H1 (cell line): ENCODE results near the gene DAPK2. TPM values are rescaled to one million over a fixed set of nuclear protein-coding genes. Genes with fewer than 3 reads are reported as not detected.

ENCODE experiments used
- CTCF ChIA-PET: fragments of 300-600 bp; sonication (Branson Sonifier 250); formaldehyde crosslinking; loops from one replicate; lab custom pipeline; 2021; ENCODE audit not compliant: partially characterized antibody; lab: Charles Lee
- POLR2A ChIA-PET: fragments of 300-600 bp; sonication (Branson Sonifier 250); formaldehyde crosslinking; loops from one replicate; lab custom pipeline; 2021; ENCODE audit warnings: inconsistent platforms; ENCODE audit not compliant: partially characterized antibody; lab: Charles Lee
- DNase-seq, 2 experiments: peaks; one replicate each; pipeline versions ENCODE4 v3.0.0 to v3.0.0-alpha.2; 2010 to 2022; ENCODE audit warnings: low spot score in 2 of 2, low read depth in 1 of 2, mixed read lengths in 1 of 2
- FAIRE-seq: peaks from 2 replicates; lab custom pipeline; 2011; peaks lifted over from hg19 to GRCh38; lab: Jason Lieb, UNC
- H2AFZ ChIP-seq: 2 replicates; pipeline ENCODE4 v1.8.1; 2012; ENCODE audit warnings: low read length, inconsistent platforms
- H2AK5ac ChIP-seq: 2 replicates; pipeline ENCODE4 v1.6.1; 2013; ENCODE audit warnings: low read depth, low read length
- H2BK120ac ChIP-seq: replicated peaks from 2 replicates; pipeline ENCODE3; 2013; ENCODE audit warnings: low read depth, low read length, inconsistent platforms
- H2BK12ac ChIP-seq: 2 replicates; pipeline ENCODE4 v1.6.1; 2013; ENCODE audit warnings: low read depth, low read length
- H2BK15ac ChIP-seq: 2 replicates; pipeline ENCODE4 v1.6.1; 2013; ENCODE audit warnings: low read length
- H2BK20ac ChIP-seq: 2 replicates; pipeline ENCODE4 v1.6.1; 2013; ENCODE audit warnings: low read length
- H2BK5ac ChIP-seq: 2 replicates; pipeline ENCODE4 v1.6.1; 2013; ENCODE audit warnings: low read depth, low read length
- H3K14ac ChIP-seq: 2 replicates; pipeline ENCODE4 v1.6.1; 2013; ENCODE audit warnings: inconsistent platforms; ENCODE audit not compliant: insufficient read length
- H3K18ac ChIP-seq: 2 replicates; pipeline ENCODE4 v1.6.1; 2013; ENCODE audit warnings: low read length; ENCODE audit errors: extremely low read depth
- H3K23ac ChIP-seq: 2 replicates; pipeline ENCODE4 v1.6.1; 2013; ENCODE audit warnings: inconsistent platforms; ENCODE audit not compliant: insufficient read length
- H3K23me2 ChIP-seq: 2 replicates; pipeline ENCODE4 v1.6.1; 2013; ENCODE audit warnings: low read depth, low read length
- H3K27ac ChIP-seq: 2 replicates; pipeline ENCODE4 v1.6.1; 2011; ENCODE audit warnings: low read depth, low read length, inconsistent platforms
- H3K27me3 ChIP-seq, 4 experiments: replicated peaks in 1 of 4; 1 replicate in 1 of 4; 2 replicates in 3 of 4; pipeline versions ENCODE4 v1.6.1 to v1.8.1; 2011 to 2013; ENCODE audit warnings: low read length in 3 of 4, mild to moderate bottlenecking in 3 of 4, inconsistent platforms in 2 of 4, mixed read lengths in 2 of 4, moderate library complexity in 1 of 4; ENCODE audit not compliant: control insufficient read depth in 3 of 4, insufficient read depth in 3 of 4; ENCODE audit errors: extremely low read depth in 1 of 4
- H3K36me3 ChIP-seq, 4 experiments: 2 replicates each; pipeline versions ENCODE4 v1.6.1 to v1.8.1; 2011 to 2013; ENCODE audit warnings: mild to moderate bottlenecking in 4 of 4, low read length in 3 of 4, moderate library complexity in 2 of 4, control low read depth in 1 of 4, inconsistent platforms in 1 of 4; ENCODE audit not compliant: insufficient read depth in 4 of 4, control insufficient read depth in 2 of 4
- H3K4ac ChIP-seq: replicated peaks from 2 replicates; pipeline ENCODE3; 2013; ENCODE audit warnings: low read length, low read depth, mixed read lengths, inconsistent platforms; ENCODE audit not compliant: insufficient read length
- H3K4me1 ChIP-seq, 4 experiments: replicated peaks in 1 of 4; 1 replicate in 1 of 4; 2 replicates in 3 of 4; pipeline versions ENCODE4 v1.6.1 to v1.8.1; 2011 to 2013; ENCODE audit warnings: low read length in 3 of 4, inconsistent platforms in 2 of 4, mixed read lengths in 1 of 4; ENCODE audit not compliant: insufficient read depth in 4 of 4, control insufficient read depth in 3 of 4
- H3K4me2 ChIP-seq, 2 experiments: 2 replicates each; pipeline versions ENCODE4 v1.6.1 to v1.8.1; 2011 to 2013; ENCODE audit warnings: low read depth in 2 of 2, low read length in 2 of 2, control low read depth in 1 of 2, inconsistent platforms in 1 of 2, mild to moderate bottlenecking in 1 of 2; ENCODE audit not compliant: insufficient read depth in 1 of 2
- H3K4me3 ChIP-seq, 4 experiments: fragments of 200-600, 300-600 bp in 1 of 4; sonication (generic), shearing (Covaris generic), sonication (Bioruptor Twin) in 1 of 4; 2 replicates each; pipeline versions ENCODE4 v1.5.1 to v1.8.1; 2011 to 2016; ENCODE audit warnings: low read length in 4 of 4, low read depth in 3 of 4, control low read depth in 2 of 4, inconsistent platforms in 2 of 4, mild to moderate bottlenecking in 2 of 4, mixed read lengths in 1 of 4, moderate library complexity in 1 of 4; ENCODE audit not compliant: insufficient read depth in 2 of 4; ENCODE audit errors: extremely low read depth in 1 of 4
- H3K56ac ChIP-seq: replicated peaks from 2 replicates; pipeline ENCODE3; 2013; ENCODE audit warnings: low read depth, mild to moderate bottlenecking, mixed read lengths, low read length, inconsistent platforms; ENCODE audit not compliant: insufficient read length
- H3K79me1 ChIP-seq: 2 replicates; pipeline ENCODE4 v1.6.1; 2013; ENCODE audit warnings: low read depth, low read length, control low read depth
- H3K79me2 ChIP-seq, 2 experiments: 2 replicates each; pipeline versions ENCODE4 v1.6.1 to v1.8.1; 2012 to 2013; ENCODE audit warnings: low read length in 2 of 2, mild to moderate bottlenecking in 2 of 2, inconsistent platforms in 1 of 2; ENCODE audit not compliant: insufficient read depth in 2 of 2, control insufficient read depth in 1 of 2
- H3K9ac ChIP-seq, 4 experiments: replicated peaks in 1 of 4; 1 replicate in 1 of 4; 2 replicates in 3 of 4; pipeline versions ENCODE4 v1.6.1 to v1.8.1; 2011 to 2013; ENCODE audit warnings: low read depth in 3 of 4, low read length in 3 of 4, control low read depth in 2 of 4, mild to moderate bottlenecking in 2 of 4, moderate library complexity in 2 of 4, inconsistent platforms in 1 of 4; ENCODE audit errors: extremely low read depth in 1 of 4
- H3K9me3 ChIP-seq, 2 experiments: 2 replicates each; pipeline versions ENCODE4 v1.6.1 to v1.8.1; 2012 to 2013; ENCODE audit warnings: mild to moderate bottlenecking in 2 of 2, moderate library complexity in 2 of 2, control low read depth in 1 of 2, inconsistent platforms in 1 of 2, low read depth in 1 of 2, low read length in 1 of 2, mixed read lengths in 1 of 2; ENCODE audit not compliant: insufficient read depth in 2 of 2
- H4K20me1 ChIP-seq, 2 experiments: replicated peaks in 1 of 2; 2 replicates each; pipeline versions ENCODE3 to v1.8.1; 2011 to 2013; ENCODE audit warnings: inconsistent platforms in 2 of 2, low read length in 2 of 2, mild to moderate bottlenecking in 1 of 2; ENCODE audit not compliant: insufficient read depth in 2 of 2, control insufficient read depth in 1 of 2
- H4K5ac ChIP-seq: 2 replicates; pipeline ENCODE4 v1.6.1; 2013; ENCODE audit warnings: low read length, low read depth, mixed read lengths, inconsistent platforms; ENCODE audit not compliant: insufficient read length
- H4K8ac ChIP-seq: 2 replicates; pipeline ENCODE4 v1.8.0; 2013; ENCODE audit warnings: mild to moderate bottlenecking, moderate library complexity, low read length, inconsistent platforms; ENCODE audit not compliant: insufficient read depth; ENCODE audit errors: extremely low read depth
- H4K91ac ChIP-seq: replicated peaks from 2 replicates; pipeline ENCODE3; 2013; ENCODE audit warnings: low read length, mixed read lengths, inconsistent platforms; ENCODE audit not compliant: insufficient read length
- RNF2 ChIP-seq: fragments of 200-900, 300-1000 bp; sonication (generic); IDR thresholded peaks from 2 replicates; pipeline ENCODE4 v1.7.1; 2016; ENCODE audit warnings: borderline replicate concordance, low read depth, mild to moderate bottlenecking, antibody characterized with exemption, low read length; ENCODE audit not compliant: poor library complexity, severe bottlenecking; ENCODE audit errors: missing control alignments
- WGBS, 2 experiments: shearing (Covaris generic) in 1 of 2; methylation state at CpG; one replicate each; pipeline versions ENCODE4 v1.1.6 to v1.1.7; 2013 to 2015; ENCODE audit warnings: low lambda C conversion rate in 2 of 2, mixed read lengths in 2 of 2, inconsistent platforms in 1 of 2, low coverage in 1 of 2, missing lambda C conversion rate in 1 of 2; ENCODE audit not compliant: insufficient replicate concordance in 2 of 2, insufficient coverage in 1 of 2, insufficient read length in 1 of 2; ENCODE audit errors: extremely low coverage in 1 of 2, missing lambda C conversion rate in 1 of 2; 5-methylcytosine and 5-hydroxymethylcytosine counted together
- polyA plus RNA-seq, 7 experiments: library from polyadenylated mRNA; depleted of rRNA in 3 of 7; stranded (reverse) in 5 of 7; unstranded in 2 of 7; fragments of >200 nt in 5 of 7; fragments of 200-250 nt in 2 of 7; gene quantifications; 1 replicate in 5 of 7; 2 replicates in 1 of 7; 4 replicates in 1 of 7; pipeline versions ENCODE4 v1.2.1 to v1.2.3, GENCODE V29; 2011 to 2013; ENCODE audit warnings: missing spikeins in 2 of 7, mixed read lengths in 2 of 7
- total RNA-seq: library from RNA; stranded (reverse); fragmentation: NEBNext Ultra II Directional; extraction: Animal tissue kit (Norgen Biotek cat#: 25700); gene quantifications from 2 replicates; pipeline ENCODE4 v1.2.1, GENCODE V29; 2021

DAPK2 gene
- total and polyA plus RNA-seq, 2 of the 8 experiments (the other 6 are each of a cell fraction or from before 2014, with no cell fraction given), result 1.8 to 2.9 TPM

DNA sequence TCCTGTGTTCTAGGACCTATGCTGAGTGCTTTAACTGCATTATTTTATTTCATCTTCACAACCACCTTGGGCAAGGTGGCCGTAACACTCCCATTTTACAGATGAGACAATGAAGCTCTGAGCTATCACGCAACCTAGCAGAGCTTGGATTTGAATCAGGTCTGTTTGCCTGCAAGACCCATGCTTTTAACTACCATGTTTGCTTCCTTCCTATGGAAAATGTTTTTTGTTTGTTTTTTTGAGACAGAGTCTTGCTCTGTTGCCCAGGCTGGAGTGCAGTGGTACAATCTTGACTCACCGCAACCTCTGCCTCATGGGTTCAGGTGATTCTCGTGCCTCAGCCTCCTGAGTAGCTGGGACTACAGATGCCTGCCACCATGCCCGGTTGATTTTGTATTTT lies 187.8 kb downstream of the DAPK2 start:
- Histone ChIP-seq H2BK5ac (no peak overlapping the region), H3K9ac (no peak overlapping the region), H2AFZ (no peak overlapping the region), H2BK12ac (no peak overlapping the region), H3K27ac (no peak overlapping the region), H4K20me1 (no peaks in the 10 kb centered on the region), H2BK20ac (no peak overlapping the region), H2BK120ac (no peak overlapping the region), H3K36me3 (no peaks in the 10 kb centered on the region), H3K23me2 (no peaks in the 10 kb centered on the region; the same call in 1 of the 2 replicates), H2BK15ac (no peak overlapping the region), H3K56ac (no peak overlapping the region), H3K23ac (no peak overlapping the region), H3K27me3 (no peaks in the 10 kb centered on the region), H3K4me1 (no peaks in the 10 kb centered on the region), H3K4me3 (no peak overlapping the region), H3K4me2 (no peak overlapping the region), H4K8ac (no peak overlapping the region), H3K4ac (no peak overlapping the region), H2AK5ac (no peak overlapping the region), H3K18ac (no peak overlapping the region), H3K9me3 (no peaks in the 10 kb centered on the region), H4K91ac (no peak overlapping the region), H4K5ac (no peak overlapping the region), H3K79me2 (no peaks in the 10 kb centered on the region), H3K14ac (no peak overlapping the region), H3K79me1 (no peaks in the 10 kb centered on the region)
- ChIA-PET CTCF (interaction anchor here (0.6 to 1.6 kb wide), 7 partner anchors 16 to 249 kb away, joined by 3 to 5 read pairs (median 3); no protein-coding TSS in a partner anchor), POLR2A (interaction anchor here (1.4 kb wide), 1 partner anchor 12 kb away, joined by 3 read pairs; no protein-coding TSS in a partner anchor)
- FAIRE-seq, result no peak
- TF ChIP-seq RNF2, result no peak
- 94% methylated on average over 5 of the region's 5 CpGs; no CpG with 5 or more reads in 1 of the 2 experiments for WGBS, 2 experiments
- no peak for DNase-seq
